ENCODE measurements around the gene BRINP2. TPM values are rescaled to one million over a fixed set of nuclear protein-coding genes. Genes with fewer than 3 reads are reported as not detected.

The BRINP2 gene
- total RNA-seq, 1 donor from 2014 or later: not detected

- H3K27me3 Mint-ChIP-seq: peaks cover 27% of the 10 kb centered on the region
- POLR2A ChIA-PET: no interaction called here
- DNase-seq (no peak), ATAC-seq (ENCODE audit: low read depth) (no peak)
- no peak overlapping the region for H3K4me3 Mint-ChIP-seq
- H3K36me3 Mint-ChIP-seq (ENCODE audit: low read depth): no peaks in the 10 kb centered on the region
- no peak overlapping the region for H3K27ac Mint-ChIP-seq
- no peak for TF ChIP-seq CTCF (IDR thresholded peaks at IDR 0.05)
- H3K4me1 Mint-ChIP-seq: no peaks in the 10 kb centered on the region
- CTCF ChIA-PET: no interaction called here
- intact Hi-C loops (cut with micrococcal nuclease): no loop called here
- H3K9me3 Mint-ChIP-seq: no peaks in the 10 kb centered on the region
Observed at GRCh38 chr1:177174921-177175634, 4.3 kb downstream of the BRINP2 start.

- H3K4me1 Mint-ChIP-seq: peaks cover 13% of the 10 kb centered on the region
- H3K9me3 Mint-ChIP-seq: no peaks in the 10 kb centered on the region
- POLR2A ChIA-PET: no interaction called here
- peak overlapping the region; percentile 61 for H3K4me3 Mint-ChIP-seq
- ATAC-seq (ENCODE audit: low read depth) (no peak), DNase-seq (no peak)
- H3K27me3 Mint-ChIP-seq: peaks cover 26% of the 10 kb centered on the region
- no peak overlapping the region for H3K27ac Mint-ChIP-seq
- no peak for TF ChIP-seq CTCF (IDR thresholded peaks at IDR 0.05)
- intact Hi-C loops (cut with micrococcal nuclease): loop anchor here (1.0 kb wide), 1 partner anchor 284 kb away; no protein-coding TSS in a partner anchor
- CTCF ChIA-PET: interaction anchor here (1.1 kb wide), 1 partner anchor 9 kb away, joined by 4 read pairs; no protein-coding TSS in a partner anchor
- no peaks in the 10 kb centered on the region for H3K36me3 Mint-ChIP-seq (ENCODE audit: low read depth)
Observed at GRCh38 chr1:177181280-177181630, 10.5 kb downstream of the BRINP2 start.

- Mint-ChIP-seq H3K4me3 (peak overlapping the region; percentile 61), H3K4me1 (peaks cover 13% of the 10 kb centered on the region), H3K27me3 (peaks cover 26% of the 10 kb centered on the region), H3K36me3 (ENCODE audit: low read depth) (no peaks in the 10 kb centered on the region), H3K9me3 (no peaks in the 10 kb centered on the region), H3K27ac (no peak overlapping the region)
- CTCF ChIA-PET: interaction anchor here (0.9 to 1.1 kb wide), 2 partner anchors 9 to 13 kb away, joined by 4 read pairs; no protein-coding TSS in a partner anchor
- TF ChIP-seq CTCF (IDR thresholded peaks at IDR 0.05): no peak
- POLR2A ChIA-PET: no interaction called here
- intact Hi-C loops (cut with micrococcal nuclease): loop anchor here (1.0 kb wide), 1 partner anchor 284 kb away; no protein-coding TSS in a partner anchor
- DNase-seq (peak; percentile 21), ATAC-seq (ENCODE audit: low read depth) (no peak)
Observed at GRCh38 chr1:177181631-177182291, 11.0 kb downstream of the BRINP2 start.

- Mint-ChIP-seq H3K4me1 (peaks cover 13% of the 10 kb centered on the region), H3K27me3 (peaks cover 19% of the 10 kb centered on the region), H3K36me3 (ENCODE audit: low read depth) (no peaks in the 10 kb centered on the region), H3K4me3 (no peak overlapping the region), H3K9me3 (no peaks in the 10 kb centered on the region), H3K27ac (no peak overlapping the region)
- ChIA-PET CTCF (no interaction called here), POLR2A (no interaction called here)
- intact Hi-C loops (cut with micrococcal nuclease): no loop called here
- no peak for TF ChIP-seq CTCF (IDR thresholded peaks at IDR 0.05)
- ATAC-seq (ENCODE audit: low read depth): no peak
- DNase-seq: no peak
Observed at GRCh38 chr1:177183836-177184235, 13.1 kb downstream of the BRINP2 start.

- DNase-seq (no peak), ATAC-seq (ENCODE audit: low read depth) (no peak)
- peaks cover 19% of the 10 kb centered on the region for H3K27me3 Mint-ChIP-seq
- H3K27ac Mint-ChIP-seq: no peak overlapping the region
- ChIA-PET POLR2A (no interaction called here), CTCF (no interaction called here)
- no peaks in the 10 kb centered on the region for H3K36me3 Mint-ChIP-seq (ENCODE audit: low read depth)
- intact Hi-C loops (cut with micrococcal nuclease): no loop called here
- no peak for TF ChIP-seq CTCF (IDR thresholded peaks at IDR 0.05)
- H3K4me1 Mint-ChIP-seq: peaks cover 13% of the 10 kb centered on the region
- no peaks in the 10 kb centered on the region for H3K9me3 Mint-ChIP-seq
- no peak overlapping the region for H3K4me3 Mint-ChIP-seq
Observed at GRCh38 chr1:177185209-177185608, 14.5 kb downstream of the BRINP2 start.
